A673 (cell line): ENCODE data around the gene CHKB. TPM values are rescaled to one million over a fixed set of nuclear protein-coding genes. Genes with fewer than 3 reads are reported as not detected.

Experiments
- BruUV-seq: library from RNA; stranded (reverse); fragments of 400-500 nt; replicated peaks from 2 replicates; lab custom pipeline; 2021; lab: Mats Ljungman, UMichigan
- CTCF ChIA-PET: fragments of 300-600 bp; sonication (Branson Sonifier 250); formaldehyde crosslinking; loops from one replicate; lab custom pipeline; 2022; ENCODE audit warnings: antibody characterized with exemption; lab: Charles Lee
- POLR2A ChIA-PET: fragments of 300-600 bp; sonication (Branson Sonifier 250); formaldehyde crosslinking; loops from one replicate; lab custom pipeline; 2022; ENCODE audit warnings: antibody characterized with exemption; ENCODE audit not compliant: low non-redundant PET; lab: Charles Lee
- DNase-seq: peaks from one replicate; pipeline ENCODE4 v3.0.0-alpha.2; 2015; ENCODE audit warnings: low spot score
- H3K27ac ChIP-seq: fragments of 200-600 bp; sonication (generic); 2 replicates; pipeline ENCODE4 v1.5.1; 2016; ENCODE audit warnings: mixed run types, low read depth, mild to moderate bottlenecking, mixed read lengths, antibody characterized with exemption, low read length; ENCODE audit not compliant: poor library complexity, severe bottlenecking
- H3K27me3 ChIP-seq: fragments of 200-600 bp; sonication (generic); replicated peaks from 2 replicates; pipeline ENCODE4 v1.6.1; 2017; ENCODE audit warnings: mixed run types, low read depth, mild to moderate bottlenecking, mixed read lengths, antibody characterized with exemption, low read length; ENCODE audit not compliant: insufficient read depth, poor library complexity
- H3K36me3 ChIP-seq: fragments of 200-600 bp; sonication (generic); 2 replicates; pipeline ENCODE4 v1.6.1; 2016; ENCODE audit warnings: mixed run types, mild to moderate bottlenecking, mixed read lengths, antibody characterized with exemption, low read length; ENCODE audit not compliant: insufficient read depth, poor library complexity, severe bottlenecking
- H3K4me1 ChIP-seq: fragments of 200-600 bp; sonication (generic); 2 replicates; pipeline ENCODE4 v1.6.1; 2017; ENCODE audit warnings: mixed run types, mild to moderate bottlenecking, mixed read lengths, antibody characterized with exemption, low read length; ENCODE audit not compliant: insufficient read depth, poor library complexity, severe bottlenecking
- H3K4me3 ChIP-seq: fragments of 200-600 bp; sonication (generic); 2 replicates; pipeline ENCODE4 v1.5.1; 2016; ENCODE audit warnings: low read depth, mixed run types, mild to moderate bottlenecking, mixed read lengths, low read length; ENCODE audit not compliant: poor library complexity, severe bottlenecking
- H3K9me3 ChIP-seq: fragments of 200-600 bp; sonication (generic); 2 replicates; pipeline ENCODE4 v1.6.1; 2016; ENCODE audit warnings: mixed run types, low read depth, mild to moderate bottlenecking, mixed read lengths, antibody characterized with exemption, low read length; ENCODE audit not compliant: poor library complexity, severe bottlenecking
- EZH2 ChIP-seq: fragments of 200-600 bp; sonication (generic); IDR thresholded peaks from 2 replicates; pipeline ENCODE4 v1.6.1; 2017; ENCODE audit warnings: borderline replicate concordance, low read depth, mild to moderate bottlenecking, mixed read lengths, antibody characterized with exemption, low read length; ENCODE audit not compliant: poor library complexity, severe bottlenecking
- intact Hi-C: fragments of 100-400 bp; cut with micrococcal nuclease; formaldehyde crosslinking; loops from one replicate; pipeline ENCODE4 v1.10.0; 2022; ENCODE audit not compliant: unreplicated experiment
- total RNA-seq: library from RNA; stranded (reverse); gene quantifications from 2 replicates; pipeline ENCODE4 v1.2.3, GENCODE V29; 2021
- TF ChIP-seq, protein P1 (sequence below): fragments of 300-800, 200-600 bp; sonication (generic); conservative IDR thresholded peaks from 2 replicates; pipeline ENCODE4 v1.5.1; 2017; ENCODE audit warnings: low read depth, mild to moderate bottlenecking, antibody characterized with exemption, low read length, moderate library complexity, mixed read lengths

CHKB gene
- total RNA-seq, 1 experiment from 2014 or later = 47.6 TPM

DNA sequence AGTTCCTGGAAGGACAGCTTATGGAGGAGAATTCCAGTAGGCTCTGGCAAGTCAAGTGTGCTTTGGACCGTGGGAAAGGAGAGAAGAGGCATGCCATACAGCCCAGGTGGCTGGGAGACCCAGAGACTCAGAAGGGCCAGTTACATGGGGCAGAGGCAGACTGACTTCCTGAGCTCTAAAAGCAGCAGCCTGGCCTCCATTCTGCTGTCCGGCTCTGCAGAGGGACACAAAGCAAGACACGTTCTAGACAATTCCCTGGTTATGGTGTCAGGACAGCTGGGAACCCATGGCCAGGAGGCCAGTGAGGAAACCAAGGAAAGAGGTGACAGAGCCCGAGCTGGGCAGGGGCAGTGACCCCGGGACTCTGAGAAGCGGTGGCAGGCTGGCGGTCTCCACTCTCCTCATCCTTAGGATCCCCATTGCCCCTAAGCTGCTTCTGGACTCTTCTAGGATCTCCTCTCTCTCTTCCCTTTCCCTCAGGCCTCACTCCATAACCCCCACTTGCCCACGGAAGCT is 7.2 kb downstream of the CHKB start:
- CTCF ChIA-PET = no interaction called here
- no TSS peak for BruUV-seq
- intact Hi-C loops = no loop called here
- Histone ChIP-seq H3K4me1 (no peaks in the 10 kb centered on the region), H3K9me3 (no peaks in the 10 kb centered on the region), H3K27me3 (no peaks in the 10 kb centered on the region), H3K36me3 (peaks cover 10% of the 10 kb centered on the region), H3K27ac (no peak overlapping the region), H3K4me3 (no peak overlapping the region)
- TF ChIP-seq, protein P1, sequence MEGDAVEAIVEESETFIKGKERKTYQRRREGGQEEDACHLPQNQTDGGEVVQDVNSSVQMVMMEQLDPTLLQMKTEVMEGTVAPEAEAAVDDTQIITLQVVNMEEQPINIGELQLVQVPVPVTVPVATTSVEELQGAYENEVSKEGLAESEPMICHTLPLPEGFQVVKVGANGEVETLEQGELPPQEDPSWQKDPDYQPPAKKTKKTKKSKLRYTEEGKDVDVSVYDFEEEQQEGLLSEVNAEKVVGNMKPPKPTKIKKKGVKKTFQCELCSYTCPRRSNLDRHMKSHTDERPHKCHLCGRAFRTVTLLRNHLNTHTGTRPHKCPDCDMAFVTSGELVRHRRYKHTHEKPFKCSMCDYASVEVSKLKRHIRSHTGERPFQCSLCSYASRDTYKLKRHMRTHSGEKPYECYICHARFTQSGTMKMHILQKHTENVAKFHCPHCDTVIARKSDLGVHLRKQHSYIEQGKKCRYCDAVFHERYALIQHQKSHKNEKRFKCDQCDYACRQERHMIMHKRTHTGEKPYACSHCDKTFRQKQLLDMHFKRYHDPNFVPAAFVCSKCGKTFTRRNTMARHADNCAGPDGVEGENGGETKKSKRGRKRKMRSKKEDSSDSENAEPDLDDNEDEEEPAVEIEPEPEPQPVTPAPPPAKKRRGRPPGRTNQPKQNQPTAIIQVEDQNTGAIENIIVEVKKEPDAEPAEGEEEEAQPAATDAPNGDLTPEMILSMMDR = no peak
- no peak for TF ChIP-seq EZH2
- POLR2A ChIA-PET = interaction anchor here (0.5 kb wide), 1 partner anchor 263 kb away, joined by 3 read pairs; no protein-coding TSS in a partner anchor
- no peak for DNase-seq

DNA sequence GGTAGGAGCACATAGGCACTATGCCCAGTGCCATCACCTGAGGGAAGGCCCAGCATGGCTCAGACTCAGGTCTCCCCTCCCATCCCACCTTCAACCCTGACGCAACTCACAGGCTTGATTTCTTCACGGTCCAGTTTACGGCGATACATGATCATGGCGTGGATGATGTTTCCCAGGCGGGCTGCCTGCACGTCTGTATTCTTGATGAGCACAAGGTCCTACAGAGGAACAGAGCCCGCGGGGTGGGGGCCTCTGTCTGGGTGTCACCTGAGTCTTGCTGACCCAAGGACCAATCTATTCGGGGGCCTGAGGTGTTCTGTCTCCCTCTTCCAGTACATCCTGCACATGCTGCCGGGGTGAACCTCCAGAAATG is 8.3 kb downstream of the CHKB start:
- intact Hi-C loops = no loop called here
- peaks cover 12% of the 10 kb centered on the region for H3K36me3 ChIP-seq
- no peaks in the 10 kb centered on the region for H3K27me3 ChIP-seq
- no peak for DNase-seq
- ChIA-PET POLR2A (interaction anchor here (0.6 kb wide), 1 partner anchor 275 kb away, joined by 8 read pairs; no protein-coding TSS in a partner anchor), CTCF (no interaction called here)
- no peak overlapping the region for H3K27ac ChIP-seq
- no peaks in the 10 kb centered on the region for H3K4me1 ChIP-seq
- no peaks in the 10 kb centered on the region for H3K9me3 ChIP-seq
- no peak overlapping the region for H3K4me3 ChIP-seq
- no TSS peak for BruUV-seq
- no peak for TF ChIP-seq EZH2
- TF ChIP-seq, protein P1 = no peak

DNA sequence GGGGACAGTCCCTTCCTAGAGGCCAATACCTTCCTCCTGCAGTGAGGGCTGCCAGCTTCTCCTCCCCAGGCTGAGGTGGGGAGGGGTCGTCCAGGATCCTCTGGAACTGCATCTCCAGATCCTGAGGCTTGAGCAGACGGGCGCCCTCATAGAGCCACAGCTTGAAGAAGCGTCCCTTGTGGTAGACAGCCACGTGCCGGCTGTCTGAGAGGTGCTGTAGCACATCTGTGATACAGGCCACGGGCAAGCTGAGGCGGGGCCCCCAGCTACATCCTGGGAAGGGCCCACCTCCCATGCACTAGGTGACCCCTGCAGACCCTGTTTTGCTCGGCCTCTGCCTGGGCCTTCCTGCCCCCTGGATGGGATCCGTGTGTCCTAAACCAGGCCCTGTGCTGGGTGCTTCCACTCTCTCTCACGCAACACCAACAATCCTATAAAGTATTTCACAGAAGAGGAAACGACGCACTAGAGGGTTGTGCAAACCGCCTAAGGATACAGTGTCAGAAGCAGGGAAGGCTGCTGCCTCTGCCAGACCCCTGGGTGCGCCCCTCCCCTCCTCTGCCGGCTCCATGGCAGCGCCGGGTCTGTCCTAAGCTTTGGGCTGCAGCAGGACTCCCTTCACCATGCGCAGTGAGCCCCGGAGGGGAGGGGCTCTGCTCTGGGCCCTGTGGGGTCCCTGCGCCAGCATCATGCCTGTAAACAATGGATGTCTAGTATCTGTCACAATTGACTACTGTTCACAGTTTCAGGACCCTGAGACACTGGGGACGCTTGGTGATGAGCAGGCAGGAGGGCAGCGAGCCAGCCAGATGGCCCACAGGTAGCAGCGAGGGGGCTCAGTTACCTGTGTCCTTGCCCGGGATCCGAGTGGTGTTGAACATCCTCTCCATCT is 8.9 kb downstream of the CHKB start:
- Histone ChIP-seq H3K9me3 (no peaks in the 10 kb centered on the region), H3K4me1 (no peaks in the 10 kb centered on the region), H3K36me3 (peaks cover 12% of the 10 kb centered on the region), H3K27me3 (no peaks in the 10 kb centered on the region), H3K27ac (no peak overlapping the region), H3K4me3 (no peak overlapping the region)
- TF ChIP-seq EZH2 = no peak
- TF ChIP-seq, protein P1 = no peak
- ChIA-PET POLR2A (interaction anchor here (0.6 kb wide), 1 partner anchor 274 kb away, joined by 8 read pairs; no protein-coding TSS in a partner anchor), CTCF (no interaction called here)
- no peak for DNase-seq
- intact Hi-C loops = no loop called here
- no TSS peak for BruUV-seq
